ENCODE measurements around the gene TSEN15.
"Not testable (repeated sequence)": the region's sequence is repeated elsewhere in the genome, so short reads cannot be mapped to it uniquely, and the experiment has no call there.

Gene TSEN15

GRCh38 chr1:184053881-184054280, 2.4 kb downstream of the TSEN15 start:
- no peak for DNase-seq (ENCODE audit: low spot score)

- DNase-seq (ENCODE audit: low spot score) = no peak
These were observed 5.5 kb downstream of the TSEN15 start for GRCh38 chr1:184056921-184057555.

- DNase-seq (ENCODE audit: low spot score) = no peak
These were observed 8.4 kb downstream of the TSEN15 start for GRCh38 chr1:184059887-184060286.

- no peak for DNase-seq (ENCODE audit: low spot score)
These were observed 8.8 kb downstream of the TSEN15 start for GRCh38 chr1:184060316-184060715.

- no peak for DNase-seq (ENCODE audit: low spot score)
These were observed 10.0 kb downstream of the TSEN15 start for GRCh38 chr1:184061396-184062003.

- no peak for DNase-seq (ENCODE audit: low spot score)
These were observed 11.2 kb downstream of the TSEN15 start for GRCh38 chr1:184062640-184063286.

GRCh38 chr1:184065559-184065958, 14.0 kb downstream of the TSEN15 start:
- no peak for DNase-seq (ENCODE audit: low spot score)

- no peak for DNase-seq (ENCODE audit: low spot score)
These were observed 16.8 kb downstream of the TSEN15 start for GRCh38 chr1:184068354-184068753.

- DNase-seq (ENCODE audit: low spot score) = no peak
These were observed 18.1 kb downstream of the TSEN15 start for GRCh38 chr1:184069675-184070074.

GRCh38 chr1:184072376-184072775, 20.8 kb downstream of the TSEN15 start:
- DNase-seq (ENCODE audit: low spot score) = no peak

- no peak for DNase-seq (ENCODE audit: low spot score)
These were observed 22.9 kb downstream of the TSEN15 start for GRCh38 chr1:184074383-184074782.

- DNase-seq (ENCODE audit: low spot score) = peak; percentile 47
These were observed 23.8 kb downstream of the TSEN15 start for GRCh38 chr1:184075055-184076029.

GRCh38 chr1:184078564-184079249, 27.2 kb downstream of the TSEN15 start:
- no peak for DNase-seq (ENCODE audit: low spot score)

- no peak for DNase-seq (ENCODE audit: low spot score)
These were observed 28.8 kb downstream of the TSEN15 start for GRCh38 chr1:184080309-184080708.

GRCh38 chr1:184082541-184083415, 31.2 kb downstream of the TSEN15 start:
- DNase-seq (ENCODE audit: low spot score) = no peak

- no peak for DNase-seq (ENCODE audit: low spot score)
These were observed 34.1 kb downstream of the TSEN15 start for GRCh38 chr1:184085667-184086066.

GRCh38 chr1:184088037-184088436, 36.5 kb downstream of the TSEN15 start:
- DNase-seq (ENCODE audit: low spot score) = no peak

- DNase-seq (ENCODE audit: low spot score) = no peak
These were observed 41.5 kb downstream of the TSEN15 start for GRCh38 chr1:184093071-184093470.

GRCh38 chr1:184096005-184096404, 44.5 kb downstream of the TSEN15 start:
- no peak for DNase-seq (ENCODE audit: low spot score)

GRCh38 chr1:184096580-184096979, 45.0 kb downstream of the TSEN15 start:
- not testable (repeated sequence) for DNase-seq (ENCODE audit: low spot score)

- no peak for DNase-seq (ENCODE audit: low spot score)
These were observed 49.6 kb downstream of the TSEN15 start for GRCh38 chr1:184101141-184101540.

Data from LoVo (cell line).